HG02678 (cell line): ENCODE results near the gene ATP6V1C2.
"Not testable (repeated sequence)": the region's sequence is repeated elsewhere in the genome, so short reads cannot be mapped to it uniquely, and the experiment has no call there.

ENCODE experiments used
- ATAC-seq: cut with Tn5 transposase; IDR thresholded peaks from one replicate; pipeline ENCODE4 v1.9.1; 2021; ENCODE audit warnings: mild to moderate bottlenecking, moderate library complexity; ENCODE audit not compliant: unreplicated experiment

Gene ATP6V1C2

GRCh38 chr2:10765914-10766313 lies 44.5 kb downstream of the ATP6V1C2 start:
- no peak for ATAC-seq

GRCh38 chr2:10768063-10768507 lies 46.7 kb downstream of the ATP6V1C2 start:
- ATAC-seq: no peak

DNA sequence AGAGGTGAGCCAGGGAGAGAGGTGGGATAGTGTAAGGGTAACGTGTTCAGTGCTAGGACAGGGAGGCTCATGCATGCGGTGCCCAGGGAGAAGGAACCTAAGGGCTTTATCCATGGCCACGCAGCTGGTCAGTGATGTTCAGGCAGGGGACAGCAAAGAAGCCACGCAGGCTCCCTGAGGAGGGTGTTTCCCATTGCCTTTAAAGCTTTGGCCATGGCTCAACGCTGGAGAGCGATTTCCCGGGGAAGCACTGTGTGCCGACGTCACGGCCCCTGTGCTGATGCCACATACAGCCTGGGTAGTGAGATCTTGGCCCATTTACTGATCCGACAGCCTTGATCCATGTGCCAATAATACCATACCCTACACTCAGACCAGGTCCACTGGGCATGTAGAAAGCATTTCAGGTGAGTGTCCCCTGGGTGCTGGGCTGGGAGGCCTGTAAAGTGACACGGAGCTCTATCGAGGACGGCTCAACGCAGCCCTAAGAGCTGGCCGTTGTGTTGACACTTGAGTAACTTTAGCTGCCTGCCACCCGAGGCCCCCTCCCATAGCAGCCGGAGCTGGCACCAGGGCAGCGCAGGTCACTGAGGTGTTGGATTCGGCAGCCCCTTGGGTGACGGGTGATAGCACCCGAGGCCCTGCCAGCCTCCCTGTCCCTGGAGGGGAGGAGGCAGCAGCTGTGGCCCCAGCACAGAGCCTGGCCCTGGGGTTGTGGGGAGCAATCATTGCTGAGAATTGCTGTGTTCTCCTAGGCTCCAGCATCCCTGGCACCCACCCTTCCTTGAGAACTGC lies 49.7 kb downstream of the ATP6V1C2 start:
- no peak for ATAC-seq

DNA sequence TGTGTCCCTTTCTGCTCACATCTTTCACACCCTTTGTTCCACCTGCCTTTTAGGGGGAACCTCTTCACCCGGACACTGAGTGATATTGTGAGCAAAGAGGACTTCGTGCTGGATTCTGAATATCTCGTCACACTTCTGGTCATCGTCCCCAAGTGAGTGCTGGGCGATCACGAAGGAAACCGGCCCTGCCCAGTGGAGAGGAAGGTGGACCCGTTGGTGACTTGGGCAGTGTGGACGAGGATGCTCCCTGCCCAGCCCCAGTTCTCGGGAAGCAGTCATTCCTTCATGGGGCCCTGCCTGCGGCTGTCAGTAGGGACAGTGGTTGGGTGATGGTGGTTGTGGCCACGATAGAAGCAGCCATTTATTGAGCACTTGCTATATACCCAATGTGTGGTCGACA lies 50.4 kb downstream of the ATP6V1C2 start:
- no peak for ATAC-seq

- ATAC-seq: no peak
Observed at GRCh38 chr2:10772201-10772867, 50.9 kb downstream of the ATP6V1C2 start.

- no peak for ATAC-seq
Observed at GRCh38 chr2:10772868-10773215, 51.4 kb downstream of the ATP6V1C2 start.

DNA sequence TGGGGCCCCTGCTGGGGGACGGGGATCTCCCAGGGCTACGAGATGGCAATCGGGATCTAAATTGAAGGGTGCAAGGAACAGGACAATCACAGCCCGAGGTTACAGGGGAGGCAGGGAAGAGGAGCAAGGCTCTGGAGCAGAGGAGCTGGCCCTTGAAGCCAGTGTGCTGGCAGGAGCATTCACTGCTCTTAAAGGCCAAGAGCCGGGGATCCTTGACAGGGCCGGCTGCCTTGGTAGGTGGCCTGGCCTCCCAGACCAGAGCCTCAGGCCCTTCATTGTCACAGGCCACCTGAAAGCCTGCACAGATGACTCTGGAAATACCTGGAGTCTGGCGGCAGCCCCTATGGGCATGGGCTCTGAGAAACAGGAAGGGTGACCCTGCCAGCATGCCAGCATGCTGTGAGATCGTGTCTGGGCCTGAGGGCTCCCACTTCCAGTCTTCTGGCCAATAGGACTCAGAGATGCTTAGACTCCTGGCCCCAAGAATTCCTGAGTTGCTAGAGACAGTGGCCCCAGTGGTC lies 52.5 kb downstream of the ATP6V1C2 start:
- ATAC-seq: no peak

GRCh38 chr2:10774394-10774793 lies 53.0 kb downstream of the ATP6V1C2 start:
- ATAC-seq: no peak

DNA sequence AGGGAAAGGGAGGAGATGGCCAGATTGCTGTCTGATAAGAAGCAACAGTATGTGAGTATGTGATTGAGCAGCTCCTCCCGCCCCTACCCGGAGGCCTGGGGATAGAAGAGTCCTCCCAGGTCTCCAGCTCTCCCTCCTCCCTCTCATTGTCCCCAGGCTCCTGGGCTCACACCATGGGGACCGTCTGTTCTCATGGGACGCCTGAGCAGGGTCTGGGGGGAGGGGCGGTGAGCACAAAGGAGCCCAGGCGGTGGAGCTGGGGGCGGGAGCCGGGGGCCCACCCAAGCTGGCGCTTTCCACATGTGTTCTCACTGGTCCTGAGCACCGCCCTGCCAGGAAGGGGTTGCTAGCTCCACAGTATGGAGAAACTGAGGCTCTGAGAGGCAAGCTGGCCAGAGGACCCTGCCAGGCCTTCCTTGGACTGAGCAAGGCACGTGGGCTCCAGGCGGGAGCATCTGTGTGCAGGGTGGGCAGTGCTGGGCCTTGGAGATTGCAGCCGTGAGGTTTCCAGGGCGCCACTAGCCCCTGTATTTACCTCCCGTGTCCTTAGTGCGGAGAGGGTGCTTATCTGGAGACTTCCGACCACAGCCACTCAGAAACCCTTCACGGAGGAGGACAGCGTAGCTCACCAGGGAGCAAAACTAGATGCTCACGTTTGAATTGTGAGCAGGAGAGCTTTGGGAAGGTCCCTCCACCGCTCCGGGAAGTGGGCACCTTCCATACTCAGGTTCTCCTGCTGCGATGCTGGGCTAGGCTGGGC lies 53.8 kb downstream of the ATP6V1C2 start:
- no peak for ATAC-seq

DNA sequence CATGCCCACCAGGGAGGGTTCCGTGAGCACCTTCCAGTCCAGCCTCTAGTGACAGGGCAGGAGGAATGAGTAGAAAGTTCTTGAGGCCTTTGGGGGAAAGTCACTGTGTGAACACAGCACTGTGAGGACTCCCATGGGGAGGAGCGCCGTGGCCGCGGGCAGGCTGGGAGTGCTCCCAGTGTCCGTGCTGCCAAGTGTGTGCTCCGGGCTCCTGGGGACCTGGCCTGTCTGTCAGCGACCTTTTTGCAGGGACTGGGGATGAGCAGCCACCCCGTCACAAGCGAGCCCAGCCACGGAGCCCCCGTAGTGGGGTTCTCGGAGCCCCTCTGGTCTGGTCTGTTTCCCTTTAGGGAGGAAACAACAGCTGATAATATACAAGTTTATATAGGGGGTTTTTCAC lies 54.4 kb downstream of the ATP6V1C2 start:
- ATAC-seq: no peak

GRCh38 chr2:10776231-10776977 lies 55.0 kb downstream of the ATP6V1C2 start:
- no peak for ATAC-seq

DNA sequence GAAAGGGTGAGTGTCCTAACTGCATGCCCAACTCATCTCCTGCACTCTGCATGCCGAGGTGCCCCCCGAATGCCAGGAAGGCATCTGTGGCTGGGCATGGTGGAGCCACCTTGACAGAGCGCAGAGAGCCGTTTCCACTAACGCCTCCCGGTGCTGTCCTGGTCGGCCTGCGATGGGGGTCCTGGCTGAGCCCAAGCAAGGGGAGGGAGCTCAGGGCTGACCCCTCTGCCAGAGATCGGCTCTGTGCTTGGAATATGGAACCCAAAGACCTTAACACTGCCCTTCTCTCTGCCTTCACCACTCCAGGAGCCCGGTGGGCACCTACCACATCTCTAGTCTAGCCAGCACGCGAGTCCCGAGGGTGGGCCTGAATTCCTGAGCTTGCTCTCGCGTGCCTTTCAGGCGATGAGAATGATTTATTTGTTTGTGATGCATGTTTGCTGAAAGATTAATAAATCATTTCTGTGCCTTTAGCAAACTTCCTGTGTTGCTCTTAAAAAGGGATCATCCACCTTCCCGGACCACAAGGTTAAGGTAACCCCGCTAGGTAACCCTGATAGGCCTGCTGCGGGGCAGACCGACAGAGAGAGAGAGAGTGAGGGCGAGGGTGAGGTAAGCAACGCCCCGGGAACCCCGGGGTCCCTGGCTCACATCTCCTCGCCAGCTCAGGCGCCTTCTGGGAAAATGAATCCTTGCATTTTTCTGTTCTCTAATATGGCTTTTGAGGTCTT lies 55.8 kb downstream of the ATP6V1C2 start:
- no peak for ATAC-seq

GRCh38 chr2:10777842-10778723 lies 56.7 kb downstream of the ATP6V1C2 start:
- ATAC-seq: no peak

DNA sequence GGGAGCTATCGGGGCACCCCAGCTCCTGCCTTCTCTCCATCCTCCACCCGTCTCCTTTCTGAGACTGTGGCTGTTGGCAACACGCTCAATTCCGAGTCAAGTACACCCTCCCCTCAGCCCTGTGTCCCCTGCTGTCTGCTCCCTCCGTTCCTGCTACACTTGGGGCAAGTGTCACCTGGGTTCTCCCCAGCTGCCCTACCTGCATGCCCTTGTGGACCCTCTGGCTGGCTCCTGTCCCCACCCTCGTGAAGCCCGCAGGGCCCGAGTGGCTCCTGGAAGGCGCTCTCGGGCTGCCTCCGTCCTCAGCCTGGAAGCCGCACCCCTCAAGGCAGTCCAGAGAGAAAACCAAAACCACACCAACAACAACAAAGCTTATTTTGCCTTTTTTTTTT lies 57.3 kb downstream of the ATP6V1C2 start:
- ATAC-seq: no peak

GRCh38 chr2:10779776-10780490 lies 58.5 kb downstream of the ATP6V1C2 start:
- ATAC-seq: no peak

- no peak for ATAC-seq
Observed at GRCh38 chr2:10780491-10780820, 59.0 kb downstream of the ATP6V1C2 start.

GRCh38 chr2:10780821-10781220 lies 59.4 kb downstream of the ATP6V1C2 start:
- not testable (repeated sequence) for ATAC-seq

DNA sequence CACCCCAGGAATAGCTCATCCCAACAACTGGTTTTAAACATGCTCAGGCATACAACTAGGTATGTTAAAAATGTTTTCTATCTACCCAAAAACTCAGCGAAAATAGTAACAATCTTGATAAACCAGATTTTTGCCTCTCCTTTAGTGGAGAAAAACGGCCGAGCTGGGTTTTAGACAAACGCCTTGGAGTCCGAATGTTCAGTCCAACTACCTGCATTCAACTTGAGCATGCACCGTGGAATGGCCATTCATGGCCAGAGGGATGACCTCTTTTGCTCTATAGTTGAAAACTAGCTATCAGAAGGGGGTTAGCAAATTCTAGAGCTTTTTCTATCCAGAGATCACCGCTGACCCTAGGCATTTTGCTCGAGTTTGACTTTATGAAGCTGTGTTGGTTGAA lies 60.3 kb downstream of the ATP6V1C2 start:
- no peak for ATAC-seq

GRCh38 chr2:10783421-10783820 lies 62.0 kb downstream of the ATP6V1C2 start:
- ATAC-seq: no peak
